NCI-H2081 (cell line): ENCODE data around the gene LRIG1.
A peak's percentile ranks its signal among the peaks of the same experiment; 100 is the strongest.

ENCODE experiments used
- DNase-seq, 2 experiments: peaks; one replicate each; lab custom pipeline; 2025; lab: John Stamatoyannopoulos, UW

LRIG1 gene

DNA sequence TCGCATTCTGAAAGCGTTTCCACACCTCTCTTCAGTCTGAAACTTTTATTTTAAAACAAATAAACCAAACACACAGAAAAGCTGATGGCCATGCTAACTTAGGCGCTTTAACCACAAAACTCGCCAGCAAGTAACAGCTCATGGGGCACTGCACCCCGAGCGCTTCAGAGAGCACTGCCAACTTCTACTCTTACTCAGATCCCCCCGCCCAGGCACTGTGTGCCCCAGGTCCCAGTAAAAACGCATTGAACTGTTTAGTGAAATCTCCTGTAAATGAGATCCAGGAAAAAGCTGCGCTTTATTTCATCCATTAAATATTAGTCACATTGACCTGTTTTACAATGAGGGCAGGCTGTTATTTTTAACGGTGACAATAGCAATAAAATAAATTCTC lies 99.7 kb downstream of the LRIG1 start:
- no peak for DNase-seq

DNA sequence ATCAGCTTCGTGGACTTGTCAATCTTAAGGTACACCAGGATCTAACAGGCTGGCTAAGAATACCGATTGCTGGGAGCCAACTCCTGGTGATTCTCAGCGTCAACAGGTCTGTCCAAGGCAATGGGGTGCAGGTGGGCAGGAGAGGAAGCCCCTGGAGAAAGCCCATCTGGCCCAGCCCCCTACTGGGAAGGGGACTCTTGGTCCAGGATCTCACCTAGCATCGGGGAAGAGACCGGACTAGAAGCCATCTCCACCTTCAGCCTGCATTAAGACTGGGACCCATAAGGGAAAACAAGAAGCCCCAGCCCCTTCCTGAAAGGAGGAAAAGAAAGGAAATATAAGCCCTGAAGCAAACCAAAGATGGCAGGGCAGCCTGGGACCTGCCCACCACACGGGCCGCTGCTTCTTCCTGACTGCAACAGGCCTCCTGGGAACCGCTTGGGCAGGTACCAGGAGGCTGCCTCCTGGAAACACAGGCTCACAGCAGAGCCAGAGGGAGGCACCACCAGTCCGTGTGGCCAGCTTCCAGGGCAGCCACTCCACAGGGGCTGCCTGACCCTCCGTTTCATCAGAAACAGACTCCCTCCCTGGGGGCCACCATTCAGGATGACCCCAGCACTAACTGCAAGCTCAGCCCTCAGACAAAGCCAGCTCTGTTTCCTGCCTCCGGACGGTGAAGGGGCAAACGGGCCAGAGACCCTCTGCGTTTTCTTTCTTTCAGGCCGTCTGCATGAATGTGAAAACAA lies 100.2 kb downstream of the LRIG1 start:
- DNase-seq: no peak

DNA sequence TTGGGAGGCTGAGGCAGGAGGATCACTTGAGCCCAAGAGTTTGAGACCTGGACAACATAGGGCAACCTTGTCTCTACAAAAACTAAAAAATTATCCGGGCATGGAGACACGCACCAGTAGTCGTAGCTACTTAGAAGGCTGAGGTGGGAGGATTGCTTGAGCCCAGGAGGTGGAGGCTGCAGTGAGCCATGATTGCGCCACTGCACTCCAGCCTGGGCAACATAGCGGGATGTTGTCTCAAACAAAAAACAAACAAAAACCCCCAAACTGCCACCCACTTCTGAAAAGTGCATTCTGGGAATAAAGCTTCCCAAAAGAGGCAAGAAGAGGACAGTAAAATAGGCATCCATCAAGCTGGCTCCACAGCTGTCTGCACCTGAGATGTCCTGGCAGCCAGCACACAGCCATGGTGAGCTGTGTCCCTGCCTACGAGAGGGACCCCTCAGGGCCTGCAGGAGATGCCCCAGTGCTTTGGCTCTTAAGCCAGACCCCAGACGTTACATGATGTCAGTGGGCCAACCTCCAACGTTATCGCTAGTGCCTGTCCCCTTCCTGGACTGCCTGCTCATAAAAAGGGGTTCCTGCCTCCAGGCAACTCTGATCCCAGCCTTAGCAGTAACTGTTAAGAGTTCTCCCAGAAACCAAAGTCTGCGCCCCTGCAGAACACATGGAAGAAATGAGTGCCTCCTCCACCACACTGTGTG lies 101.1 kb downstream of the LRIG1 start:
- no peak for DNase-seq

DNA sequence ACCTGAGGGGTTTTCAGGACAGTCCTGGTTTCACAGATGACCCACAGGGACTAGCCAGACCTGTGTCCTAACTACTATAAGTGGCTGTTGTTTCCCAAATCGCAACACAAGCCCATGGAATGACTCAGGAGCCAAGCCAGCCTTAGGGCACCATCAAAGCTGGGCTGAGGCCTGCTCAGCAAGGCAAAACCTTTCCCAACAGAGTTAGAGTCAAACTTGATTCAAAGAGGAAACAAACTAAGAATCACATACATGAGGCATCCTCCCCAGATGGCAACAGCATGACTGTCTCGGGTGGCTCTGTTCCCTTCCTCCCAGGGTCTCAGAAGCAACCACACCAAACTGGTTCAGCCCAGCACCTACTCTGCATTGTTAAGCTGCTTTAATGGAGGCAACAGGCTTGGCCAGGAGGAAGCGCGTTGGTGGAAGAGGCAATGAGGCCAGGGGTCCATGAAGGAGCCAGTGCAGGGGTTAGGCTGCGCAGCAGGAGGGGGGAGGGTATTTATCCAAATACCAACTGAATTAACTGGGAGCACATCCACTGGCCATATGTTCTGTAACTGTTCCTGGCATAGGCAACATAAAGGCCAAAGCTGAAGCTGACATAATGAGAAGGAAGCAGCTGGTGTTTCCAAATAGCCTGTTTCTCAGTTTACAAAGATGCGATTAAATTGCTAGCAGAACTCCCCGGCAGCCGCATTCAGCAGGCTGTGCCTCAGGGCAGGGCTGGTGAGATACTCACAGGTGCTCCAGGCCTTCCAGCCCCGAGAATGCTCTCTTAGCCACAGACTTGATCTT lies 102.4 kb downstream of the LRIG1 start:
- peak; percentile 56 to 87 for DNase-seq

GRCh38 chr3:66397745-66398144 lies 103.1 kb downstream of the LRIG1 start:
- no peak for DNase-seq

DNA sequence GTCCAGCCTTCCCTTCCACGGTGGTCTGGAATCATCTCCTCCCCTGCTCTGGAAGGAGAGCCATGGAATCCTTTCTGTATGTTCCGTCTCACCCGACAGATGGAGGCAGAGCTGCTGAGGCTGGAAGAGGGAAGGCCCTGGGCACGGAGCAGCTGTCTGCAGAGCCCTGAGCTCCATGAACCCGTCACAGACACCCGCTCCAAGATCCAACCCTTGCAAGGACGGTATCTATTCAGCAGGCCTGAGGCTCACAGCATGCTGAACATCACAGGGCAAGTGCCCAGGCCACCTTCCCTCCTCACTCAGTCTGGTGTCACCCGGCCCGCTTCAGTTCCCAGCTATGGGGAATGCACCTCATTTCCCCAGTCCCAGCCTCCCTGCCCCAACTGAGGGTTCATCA lies 103.9 kb downstream of the LRIG1 start:
- no peak for DNase-seq

DNA sequence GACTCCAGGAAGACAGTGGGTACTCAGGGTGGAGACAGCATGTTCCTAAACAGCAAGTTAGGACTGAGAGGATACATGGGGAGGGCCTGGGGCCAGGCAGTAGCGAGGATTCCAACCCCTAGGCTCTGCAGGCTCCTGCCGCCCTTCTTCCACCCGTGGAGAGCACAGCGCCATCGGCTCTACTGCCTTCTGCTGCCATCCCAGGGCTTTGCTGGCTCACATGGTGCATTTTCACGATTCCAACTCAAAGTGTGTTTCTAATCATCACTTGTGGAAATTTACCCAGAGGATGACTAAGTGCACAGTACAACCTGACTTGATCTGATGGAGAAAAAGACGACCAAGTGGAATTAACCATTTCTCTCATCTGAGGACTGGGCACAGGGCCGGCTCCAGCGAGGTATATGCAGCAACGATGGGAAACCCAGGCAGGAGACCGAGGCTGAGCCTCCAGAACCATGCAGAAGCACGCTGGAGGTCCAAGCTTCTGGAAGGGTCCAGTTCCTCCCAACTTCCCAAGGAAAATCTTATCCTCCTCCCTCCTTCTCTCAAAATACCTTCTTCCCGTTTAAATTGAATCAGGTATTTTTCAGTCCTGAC lies 104.6 kb downstream of the LRIG1 start:
- no peak for DNase-seq

DNA sequence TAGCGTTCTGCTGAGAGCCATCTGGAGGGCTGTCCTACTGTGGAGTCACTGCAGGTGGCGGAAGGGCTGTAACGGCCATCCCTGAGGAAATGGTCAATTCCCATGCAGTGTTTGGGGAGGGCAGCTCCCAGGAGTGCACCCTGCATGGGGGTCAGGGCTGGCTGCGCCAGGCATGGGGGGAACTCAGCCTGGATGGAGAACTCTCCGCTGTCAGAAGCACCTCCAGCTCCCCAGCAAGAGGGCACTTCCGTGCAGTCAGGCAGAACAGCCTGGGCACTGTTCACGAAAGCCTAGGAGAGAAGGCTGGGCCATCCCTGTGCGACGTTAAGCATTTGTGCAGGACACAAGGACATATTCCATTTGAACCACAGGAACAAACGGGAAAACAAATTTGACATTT lies 105.2 kb downstream of the LRIG1 start:
- no peak for DNase-seq

DNA sequence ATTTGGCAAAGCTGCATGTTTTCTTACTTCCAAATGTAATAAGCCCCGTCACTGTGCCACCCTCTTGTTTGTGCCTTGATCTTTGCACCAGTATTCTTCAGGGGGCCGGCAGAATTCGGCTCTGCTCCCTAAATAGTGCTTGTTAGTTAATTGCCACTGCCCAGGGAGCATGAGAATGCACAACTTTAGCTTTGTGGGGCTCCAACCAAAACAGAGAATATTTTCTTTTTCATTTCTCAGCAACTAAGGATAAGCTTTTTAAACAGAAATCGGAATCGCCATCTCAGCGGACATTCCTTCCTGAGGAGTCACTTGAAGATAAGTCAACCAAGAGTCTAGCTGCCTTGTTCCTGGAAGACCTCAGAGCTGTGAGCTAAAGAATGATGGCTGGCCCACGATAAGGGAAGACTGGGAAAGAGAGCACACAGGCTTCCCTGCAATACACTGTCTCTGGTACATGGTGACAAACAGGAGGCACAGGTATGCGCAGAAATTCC lies 106.0 kb downstream of the LRIG1 start:
- DNase-seq: no peak

DNA sequence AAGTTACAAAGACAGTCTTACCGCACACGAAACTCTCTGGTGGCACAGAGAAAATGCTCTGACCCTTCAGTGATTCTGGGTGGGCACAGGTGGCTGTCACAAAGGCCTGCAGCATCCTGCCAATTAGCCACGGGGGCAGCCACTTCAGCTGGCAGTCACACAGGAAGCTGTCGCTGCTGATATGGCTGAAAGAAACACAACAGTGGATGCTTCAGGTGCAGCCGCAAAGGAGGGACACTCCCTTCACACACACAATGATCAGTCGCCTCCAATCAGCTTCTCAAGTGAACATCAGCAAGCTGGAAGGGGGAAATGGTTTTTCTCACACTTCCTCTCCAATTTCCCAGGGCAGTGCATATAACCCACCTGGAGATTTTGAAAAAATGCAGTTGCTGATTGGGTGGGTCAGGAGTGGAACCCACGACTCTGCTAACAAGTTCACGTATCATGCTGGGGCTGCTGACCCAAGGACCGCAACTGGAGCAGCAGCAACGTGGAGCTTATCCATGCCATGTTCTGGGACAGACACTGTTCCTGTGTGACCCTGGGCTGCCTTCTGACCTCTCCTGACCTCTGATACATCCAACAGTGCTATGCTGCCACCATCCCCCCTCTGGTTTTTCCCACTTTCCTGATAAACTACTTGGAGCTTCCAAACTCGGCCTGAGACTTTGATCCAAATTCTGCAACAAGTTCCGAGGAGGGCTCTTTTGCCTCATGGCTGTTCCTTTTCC lies 106.6 kb downstream of the LRIG1 start:
- DNase-seq: peak; percentile 36 to 77

DNA sequence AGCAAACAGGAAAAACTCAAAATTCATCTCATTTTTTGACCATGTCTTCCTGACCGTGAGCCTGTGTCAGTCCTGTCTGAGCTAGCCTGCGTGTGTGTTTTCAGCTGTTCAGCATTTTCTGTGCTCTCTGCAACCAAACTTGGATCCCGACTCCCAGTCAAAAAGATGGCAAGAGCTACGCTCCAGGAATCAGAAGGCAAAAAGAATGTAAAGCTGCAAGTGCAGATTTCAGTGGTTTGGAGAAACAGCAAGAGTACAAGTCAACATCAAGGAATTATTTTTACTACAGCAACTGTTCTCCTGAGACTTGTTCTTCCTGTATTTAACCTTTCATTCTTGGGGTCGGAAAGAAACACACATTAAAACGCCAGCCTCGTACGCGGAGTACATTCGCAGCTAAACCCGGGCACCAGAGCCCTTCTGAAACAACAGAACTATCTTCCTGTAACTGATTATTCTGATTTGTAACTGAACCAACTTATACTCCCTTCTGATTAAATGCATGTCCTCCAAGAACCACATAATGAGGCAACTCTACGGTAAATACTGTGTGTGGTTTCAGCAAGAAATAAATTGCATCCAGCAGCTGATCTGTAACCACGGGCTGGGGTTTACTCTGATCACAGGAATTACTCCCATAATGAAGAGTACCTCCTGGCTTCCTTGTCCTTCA lies 107.4 kb downstream of the LRIG1 start:
- DNase-seq: no peak

- DNase-seq: no peak
Measured at GRCh38 chr3:66392966-66393332, 107.9 kb downstream of the LRIG1 start.

DNA sequence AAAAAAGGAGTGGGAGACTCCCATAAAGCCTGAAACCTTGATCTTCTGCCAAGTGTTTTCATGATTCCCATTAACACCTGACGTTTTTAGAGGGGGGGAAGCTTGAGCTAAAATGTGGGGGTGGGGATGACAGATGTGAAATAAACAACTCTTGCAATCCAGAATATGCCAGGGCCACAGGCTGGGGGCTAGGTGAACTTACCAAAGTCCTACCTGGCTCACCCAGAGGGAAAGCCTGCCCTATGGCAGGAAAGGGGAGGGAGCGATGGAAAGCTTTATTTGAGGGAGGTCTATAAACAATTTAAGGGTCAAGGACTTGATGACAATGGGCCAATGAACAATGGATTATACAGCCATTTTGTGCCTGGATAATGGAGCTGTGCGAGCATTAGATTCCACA lies 108.3 kb downstream of the LRIG1 start:
- DNase-seq: peak in 1 of 2 experiments; percentile 14

- no peak for DNase-seq
Measured at GRCh38 chr3:66390013-66390412, 110.8 kb downstream of the LRIG1 start.

DNA sequence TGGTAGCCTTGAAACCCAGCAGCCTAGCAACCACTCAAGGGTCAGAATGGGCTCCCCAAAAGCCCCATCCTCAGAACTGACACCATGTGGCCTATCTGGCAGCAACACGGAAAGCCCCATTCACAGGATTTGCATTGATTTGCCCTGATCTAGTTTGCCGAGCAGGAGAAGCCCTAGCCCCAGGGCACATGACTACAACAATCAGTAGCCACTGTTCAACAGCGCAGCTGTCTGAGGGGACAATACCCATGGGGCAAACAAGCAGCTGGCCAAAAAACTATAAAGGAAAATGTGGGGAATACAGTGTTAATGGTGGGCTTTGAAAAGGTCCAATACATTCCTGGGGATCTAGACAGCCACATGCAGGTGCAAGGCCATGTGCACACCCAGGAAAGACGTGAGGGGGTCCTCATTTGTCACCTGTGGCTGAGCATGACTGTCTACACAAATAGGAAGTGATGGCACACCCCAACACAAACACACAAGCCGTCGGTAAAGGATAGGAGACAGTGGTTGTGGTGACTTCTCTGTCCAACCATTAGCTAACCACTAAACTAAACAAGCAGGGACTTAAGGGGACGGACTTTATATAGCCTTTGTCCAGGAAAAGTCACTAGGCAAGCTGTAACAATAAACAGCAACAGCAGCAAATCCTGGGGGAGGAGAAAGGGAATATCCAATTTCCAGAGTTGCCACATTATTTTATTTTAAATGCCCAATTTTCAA lies 113.7 kb downstream of the LRIG1 start:
- DNase-seq: peak in 1 of 2 experiments; percentile 50

DNA sequence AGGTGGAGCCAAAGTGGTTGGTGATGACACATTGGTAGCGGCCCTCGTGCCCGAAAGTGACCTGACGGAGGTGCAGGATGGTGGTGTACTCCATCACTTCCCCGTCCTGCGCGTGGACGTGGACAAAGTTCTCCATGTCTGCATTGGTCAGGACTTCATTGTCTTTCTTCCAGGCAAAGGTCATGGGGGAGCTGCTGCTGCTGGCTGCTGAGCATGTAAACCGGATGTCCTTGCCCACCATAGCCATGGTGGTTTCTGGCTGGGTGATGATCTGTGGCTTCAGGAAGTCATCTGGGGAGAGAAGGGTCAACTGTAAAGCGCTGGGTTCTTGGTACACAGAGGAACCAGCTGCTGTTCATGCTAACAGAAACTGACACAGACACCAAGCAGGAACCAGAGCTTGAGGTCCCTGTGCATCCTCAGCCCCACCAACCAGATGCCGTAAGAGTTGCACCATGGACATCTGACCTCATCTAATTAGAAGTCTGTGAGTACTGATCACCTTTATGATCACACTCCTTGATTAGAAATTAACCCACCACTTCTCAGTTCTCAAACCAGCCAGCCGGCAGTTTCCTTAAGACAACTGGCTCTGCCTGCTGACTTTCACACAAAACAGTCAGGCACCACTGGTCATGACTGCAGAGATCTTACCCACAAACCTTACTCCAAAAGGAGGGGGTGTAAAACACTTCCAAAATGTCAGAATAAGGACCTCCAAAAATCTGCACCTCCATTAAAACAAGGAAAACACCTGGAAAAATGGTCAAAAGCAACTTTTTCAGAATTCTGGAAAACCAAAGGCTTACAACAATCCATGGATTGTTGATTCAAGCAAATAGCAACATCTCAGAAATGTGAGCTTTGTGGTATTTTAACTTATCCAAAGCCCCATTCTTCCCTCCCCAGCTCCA lies 114.6 kb downstream of the LRIG1 start:
- DNase-seq: no peak

DNA sequence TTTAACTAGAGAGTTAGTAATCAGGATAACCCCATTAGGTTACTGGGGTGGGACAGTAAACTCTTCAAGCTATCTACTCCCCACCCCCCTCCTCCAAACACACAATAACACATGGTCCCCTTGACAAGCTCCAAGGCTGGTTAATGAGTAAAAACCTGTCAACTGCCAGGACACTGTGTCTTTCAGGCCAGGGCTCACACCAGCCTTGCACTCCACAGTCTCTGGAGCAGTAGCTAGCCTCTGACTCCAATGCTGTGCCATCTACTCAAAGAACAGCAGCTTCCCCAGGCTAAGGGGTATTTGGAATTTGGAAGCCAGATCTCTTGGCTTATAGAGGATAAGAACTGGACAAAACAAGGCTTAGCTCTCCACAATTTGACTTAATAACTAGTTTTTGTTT lies 115.8 kb downstream of the LRIG1 start:
- DNase-seq: no peak

GRCh38 chr3:66383998-66384745 lies 116.7 kb downstream of the LRIG1 start:
- DNase-seq: no peak

DNA sequence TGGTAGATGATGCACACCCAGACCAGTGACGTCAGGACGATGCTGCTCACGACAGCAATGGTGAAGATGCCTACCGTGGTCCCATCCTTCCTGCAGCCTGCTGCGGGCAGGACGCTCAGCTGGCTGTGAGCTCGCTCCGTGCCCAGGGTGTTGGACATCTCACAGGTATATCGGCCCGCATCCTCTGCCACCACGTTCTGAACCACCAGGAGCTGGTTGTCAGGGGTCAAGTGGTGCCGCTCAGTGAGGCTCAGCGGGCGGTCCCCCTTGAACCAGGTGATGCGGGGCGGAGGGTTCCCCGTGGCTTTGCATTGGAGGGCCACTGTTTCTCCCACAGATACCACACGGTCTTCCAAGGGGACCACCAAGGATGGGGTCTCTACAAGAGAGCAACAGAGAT lies 117.8 kb downstream of the LRIG1 start:
- no peak for DNase-seq
